Uterus (tissue), 4 donors: ENCODE results near the gene IRF1. TPM values are rescaled to one million over a fixed set of nuclear protein-coding genes. Genes with fewer than 3 reads are reported as not detected.

ENCODE experiments used
- DNase-seq, 2 donors: peaks; one replicate each; pipeline ENCODE4 v3.0.0-alpha.2; 2019 to 2020
- H3K27ac ChIP-seq, 2 donors: fragments of 200-600 bp; sonication (generic); 1 replicate in 1 of 2; 2 replicates in 1 of 2; pipeline ENCODE4 v1.5.1; 2016 to 2018
- H3K27me3 ChIP-seq, 2 donors: fragments of 200-600 bp; sonication (generic); one replicate each; pipeline ENCODE4 v1.5.1; 2018 to 2019; ENCODE audit warnings: control low read depth in 1 of 2
- H3K36me3 ChIP-seq, 2 donors: fragments of 200-600 bp; sonication (generic); one replicate each; pipeline ENCODE4 v1.5.1; 2019; ENCODE audit warnings: control low read depth in 1 of 2
- H3K4me1 ChIP-seq, 2 donors: fragments of 200-600 bp; sonication (generic); one replicate each; pipeline ENCODE4 v1.5.1; 2018 to 2019; ENCODE audit warnings: control low read depth in 1 of 2
- H3K4me3 ChIP-seq, 2 donors: fragments of 200-600 bp; sonication (generic); 1 replicate in 1 of 2; 2 replicates in 1 of 2; pipeline ENCODE4 v1.5.1; 2018 to 2019; ENCODE audit warnings: mild to moderate bottlenecking in 1 of 2
- H3K9me3 ChIP-seq, 2 donors: fragments of 200-600 bp; sonication (generic); one replicate each; pipeline ENCODE4 v1.5.1; 2019; ENCODE audit warnings: control low read depth in 1 of 2
- POLR2A ChIP-seq, 2 donors: fragments of 450-650 bp; IDR thresholded peaks; one replicate each; pipeline ENCODE4 v1.6.1; 2016; ENCODE audit warnings: antibody characterized with exemption in 2 of 2, mild to moderate bottlenecking in 1 of 2, moderate library complexity in 1 of 2
- intact Hi-C: fragments of 100-400 bp; cut with DNase I; formaldehyde crosslinking; loops from one replicate; pipeline ENCODE4 v1.15.1; 2023; ENCODE audit warnings: low total_unique reads
- total RNA-seq, 4 donors: library from RNA; depleted of rRNA in 3 of 4; stranded (reverse); fragments of >200 nt in 3 of 4; gene quantifications; one replicate each; pipeline versions ENCODE4 v1.1.0 to v1.2.4, GENCODE V29; 2014 to 2023
- TF ChIP-seq, protein P1 (sequence below), 4 experiments: fragments of 200-600 bp in 2 of 4; fragments of 450-650 bp in 2 of 4; sonication (generic) in 2 of 4; IDR thresholded peaks; one replicate each; pipeline ENCODE4 v1.5.1; 2016 to 2019; ENCODE audit warnings: antibody characterized with exemption in 4 of 4, mild to moderate bottlenecking in 2 of 4, moderate library complexity in 1 of 4
- donor health status: DM: yes; HTN: yes; CAD: no.

The IRF1 gene
- total RNA-seq, 4 donors from 2014 or later = 3.8 to 110 (median 25.7) TPM

DNA sequence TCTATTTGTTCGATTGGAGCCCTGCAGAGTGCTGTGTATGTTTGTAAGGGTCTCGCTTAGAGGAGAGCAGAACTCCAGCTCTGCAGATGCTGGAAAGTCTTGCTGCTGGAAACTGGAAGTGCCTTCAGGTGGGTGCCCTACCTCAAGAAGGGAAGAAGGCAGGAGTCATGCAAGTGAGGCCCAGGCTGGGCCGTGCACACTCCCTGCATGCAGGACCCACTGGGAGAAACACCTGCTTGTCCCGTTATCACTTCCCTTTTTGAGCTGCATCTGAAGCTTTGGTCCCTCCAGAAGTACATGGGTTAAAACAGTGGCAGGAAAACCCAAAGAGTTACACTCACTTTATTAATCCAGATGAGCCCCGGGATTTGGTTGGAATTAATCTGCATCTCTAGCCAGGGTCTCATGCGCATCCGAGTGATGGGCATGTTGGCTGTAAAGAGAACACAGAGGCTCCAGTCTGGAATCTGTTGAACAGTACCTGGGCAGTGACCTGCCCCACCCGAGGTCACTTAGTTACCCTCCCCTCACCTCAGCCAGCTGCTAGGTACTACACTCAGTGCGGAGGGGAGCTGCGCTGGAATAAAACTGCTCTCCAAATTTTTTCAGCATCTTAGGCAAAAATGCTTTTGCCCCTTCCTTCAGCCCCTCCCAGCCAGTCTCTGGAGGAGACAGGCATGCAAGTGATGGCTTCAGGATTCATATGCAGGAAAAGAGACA is 1.4 kb downstream of the IRF1 start:
- Histone ChIP-seq H3K36me3 (no peaks in the 10 kb centered on the region), H3K4me3 (peak overlapping the region; percentile 87 to 91), H3K27ac (peak overlapping the region; percentile 97 to 98), H3K27me3 (no peaks in the 10 kb centered on the region), H3K4me1 (peaks cover 4 to 8% of the 10 kb centered on the region in 2 donors), H3K9me3 (no peaks in the 10 kb centered on the region)
- intact Hi-C loops = loop anchor here (5.0 kb wide), 1 partner anchor 67 kb away; no protein-coding TSS in a partner anchor
- TF ChIP-seq, protein P1, sequence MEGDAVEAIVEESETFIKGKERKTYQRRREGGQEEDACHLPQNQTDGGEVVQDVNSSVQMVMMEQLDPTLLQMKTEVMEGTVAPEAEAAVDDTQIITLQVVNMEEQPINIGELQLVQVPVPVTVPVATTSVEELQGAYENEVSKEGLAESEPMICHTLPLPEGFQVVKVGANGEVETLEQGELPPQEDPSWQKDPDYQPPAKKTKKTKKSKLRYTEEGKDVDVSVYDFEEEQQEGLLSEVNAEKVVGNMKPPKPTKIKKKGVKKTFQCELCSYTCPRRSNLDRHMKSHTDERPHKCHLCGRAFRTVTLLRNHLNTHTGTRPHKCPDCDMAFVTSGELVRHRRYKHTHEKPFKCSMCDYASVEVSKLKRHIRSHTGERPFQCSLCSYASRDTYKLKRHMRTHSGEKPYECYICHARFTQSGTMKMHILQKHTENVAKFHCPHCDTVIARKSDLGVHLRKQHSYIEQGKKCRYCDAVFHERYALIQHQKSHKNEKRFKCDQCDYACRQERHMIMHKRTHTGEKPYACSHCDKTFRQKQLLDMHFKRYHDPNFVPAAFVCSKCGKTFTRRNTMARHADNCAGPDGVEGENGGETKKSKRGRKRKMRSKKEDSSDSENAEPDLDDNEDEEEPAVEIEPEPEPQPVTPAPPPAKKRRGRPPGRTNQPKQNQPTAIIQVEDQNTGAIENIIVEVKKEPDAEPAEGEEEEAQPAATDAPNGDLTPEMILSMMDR (IDR thresholded peaks at IDR 0.05) = no peak
- TF ChIP-seq POLR2A (IDR thresholded peaks at IDR 0.05) = no peak
- peak in 1 of 2 donors; percentile 13 for DNase-seq

DNA sequence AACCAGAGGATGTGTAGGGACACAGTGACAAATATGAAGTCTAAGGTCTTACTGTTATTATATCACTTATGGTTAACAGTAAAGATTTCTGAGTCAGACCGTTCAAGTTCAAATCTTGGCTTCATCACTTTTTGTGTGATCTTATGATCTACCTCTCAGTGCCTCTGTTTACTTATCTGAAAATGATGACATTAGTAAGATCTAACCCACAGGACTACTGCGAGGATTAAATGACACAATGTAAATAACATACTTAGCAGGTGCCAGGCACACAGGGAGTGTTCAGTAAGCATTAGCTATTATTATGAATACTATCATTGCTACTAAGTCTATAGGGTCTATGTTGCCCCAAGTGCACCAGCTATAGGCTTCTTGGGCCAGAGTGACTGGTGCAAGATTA is 2.0 kb downstream of the IRF1 start:
- peak overlapping the region; percentile 97 to 98 for H3K27ac ChIP-seq
- no peak for DNase-seq
- H3K36me3 ChIP-seq = no peaks in the 10 kb centered on the region
- peak overlapping the region in 1 of 2 donors; percentile 87 for H3K4me3 ChIP-seq
- no peak for TF ChIP-seq POLR2A (IDR thresholded peaks at IDR 0.05)
- TF ChIP-seq, protein P1 (IDR thresholded peaks at IDR 0.05) = no peak
- H3K9me3 ChIP-seq = no peaks in the 10 kb centered on the region
- no peaks in the 10 kb centered on the region for H3K27me3 ChIP-seq
- intact Hi-C loops = loop anchor here (5.0 kb wide), 1 partner anchor 66 kb away; no protein-coding TSS in a partner anchor
- H3K4me1 ChIP-seq = peaks cover 4 to 8% of the 10 kb centered on the region in 2 donors

DNA sequence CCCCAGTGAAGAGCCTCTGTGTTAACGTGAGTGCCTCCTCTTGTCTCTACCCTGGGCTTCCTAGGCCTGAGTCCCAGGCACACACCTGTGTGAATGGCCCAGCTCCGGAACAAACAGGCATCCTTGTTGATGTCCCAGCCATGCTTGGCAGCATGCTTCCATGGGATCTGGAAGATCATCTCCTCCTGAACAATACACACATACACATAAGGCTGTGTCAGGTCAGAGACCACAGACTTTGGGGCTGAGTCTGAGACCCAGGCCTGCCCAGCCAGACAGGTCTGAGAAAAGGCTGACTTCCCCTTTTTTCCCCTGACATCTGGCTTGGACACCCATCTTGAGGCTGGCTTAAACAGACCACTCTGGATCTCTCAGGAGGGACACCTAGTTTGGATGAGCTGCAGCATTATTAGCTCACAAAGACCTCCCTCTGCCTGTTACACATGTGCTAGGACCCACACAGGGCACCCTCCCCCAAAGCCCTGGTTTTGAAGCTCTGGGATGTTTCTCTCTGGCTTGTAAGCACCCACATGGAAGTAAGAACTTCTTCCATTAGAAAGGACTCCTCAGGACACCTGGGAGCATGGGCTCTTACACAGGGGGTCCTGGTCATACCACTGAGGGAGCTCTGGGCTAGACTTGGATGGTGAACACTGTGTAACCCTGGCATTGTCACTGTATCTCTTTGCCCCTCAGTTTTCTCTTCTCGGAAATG is 2.6 kb downstream of the IRF1 start:
- Histone ChIP-seq H3K9me3 (no peaks in the 10 kb centered on the region), H3K4me1 (peaks cover 4 to 8% of the 10 kb centered on the region in 2 donors), H3K4me3 (no peak overlapping the region), H3K27me3 (no peaks in the 10 kb centered on the region), H3K27ac (peak overlapping the region; percentile 7 to 98), H3K36me3 (no peaks in the 10 kb centered on the region)
- DNase-seq = peak; percentile 10 to 12
- TF ChIP-seq, protein P1 (IDR thresholded peaks at IDR 0.05) = no peak
- no peak for TF ChIP-seq POLR2A (IDR thresholded peaks at IDR 0.05)
- intact Hi-C loops = loop anchor here (5.0 kb wide), 1 partner anchor 66 kb away; no protein-coding TSS in a partner anchor

DNA sequence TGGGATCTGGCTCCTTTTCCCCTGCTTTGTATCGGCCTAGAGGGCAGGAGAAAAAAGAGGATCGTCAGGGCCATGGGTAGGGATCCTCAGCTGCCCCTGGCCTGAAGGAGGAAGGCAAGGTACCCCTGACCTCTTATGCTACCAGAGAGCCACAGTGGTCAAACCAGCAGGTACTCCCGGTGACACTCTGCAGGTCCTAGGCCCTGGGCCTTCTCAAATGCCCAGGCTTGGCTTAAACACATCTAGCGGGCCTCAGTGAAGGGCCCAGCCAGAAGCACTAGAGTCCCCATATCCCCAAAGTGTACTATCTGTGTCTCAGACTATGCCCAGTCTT is 3.5 kb downstream of the IRF1 start:
- DNase-seq = peak; percentile 7 to 12
- Histone ChIP-seq H3K27me3 (no peaks in the 10 kb centered on the region), H3K4me1 (peaks cover 4 to 8% of the 10 kb centered on the region in 2 donors), H3K9me3 (no peaks in the 10 kb centered on the region), H3K36me3 (no peaks in the 10 kb centered on the region), H3K27ac (peak overlapping the region; percentile 37 to 98), H3K4me3 (no peak overlapping the region)
- intact Hi-C loops = loop anchor here (5.0 kb wide), 1 partner anchor 65 kb away; no protein-coding TSS in a partner anchor
- TF ChIP-seq POLR2A (IDR thresholded peaks at IDR 0.05) = no peak
- TF ChIP-seq, protein P1 (IDR thresholded peaks at IDR 0.05) = no peak
